HG03095 (cell line): ENCODE results near the gene PEX7.
A peak's percentile ranks its signal among the peaks of the same experiment; 100 is the strongest.
"Not testable (repeated sequence)": the region's sequence is repeated elsewhere in the genome, so short reads cannot be mapped to it uniquely, and the experiment has no call there.

Experiments used
- ATAC-seq: cut with Tn5 transposase; IDR thresholded peaks from one replicate; pipeline ENCODE4 v1.9.1; 2021; ENCODE audit warnings: moderate library complexity; ENCODE audit not compliant: unreplicated experiment

Gene PEX7

GRCh38 chr6:136790411-136791295, 31.7 kb upstream of the PEX7 start:
- no peak for ATAC-seq

- ATAC-seq: peak; percentile 40
These were observed 30.9 kb upstream of the PEX7 start for GRCh38 chr6:136791296-136792094.

DNA sequence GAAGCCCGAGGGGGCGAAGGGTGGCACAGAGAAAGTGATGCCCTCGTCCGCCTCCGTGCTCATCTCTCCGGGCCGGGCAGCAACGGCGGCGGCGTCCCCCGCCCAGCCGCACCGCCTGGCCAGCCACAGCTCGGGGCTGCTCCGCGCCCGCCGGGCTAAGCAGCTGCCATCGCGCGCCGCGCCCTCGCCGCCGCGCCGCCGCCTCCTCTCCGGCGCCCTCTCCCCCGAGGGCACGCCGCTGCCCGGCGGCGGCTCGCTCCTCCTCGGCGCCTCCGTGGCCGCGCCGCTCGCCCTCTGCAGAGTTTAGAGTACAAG, 30.3 kb upstream of the PEX7 start:
- ATAC-seq: no peak

DNA sequence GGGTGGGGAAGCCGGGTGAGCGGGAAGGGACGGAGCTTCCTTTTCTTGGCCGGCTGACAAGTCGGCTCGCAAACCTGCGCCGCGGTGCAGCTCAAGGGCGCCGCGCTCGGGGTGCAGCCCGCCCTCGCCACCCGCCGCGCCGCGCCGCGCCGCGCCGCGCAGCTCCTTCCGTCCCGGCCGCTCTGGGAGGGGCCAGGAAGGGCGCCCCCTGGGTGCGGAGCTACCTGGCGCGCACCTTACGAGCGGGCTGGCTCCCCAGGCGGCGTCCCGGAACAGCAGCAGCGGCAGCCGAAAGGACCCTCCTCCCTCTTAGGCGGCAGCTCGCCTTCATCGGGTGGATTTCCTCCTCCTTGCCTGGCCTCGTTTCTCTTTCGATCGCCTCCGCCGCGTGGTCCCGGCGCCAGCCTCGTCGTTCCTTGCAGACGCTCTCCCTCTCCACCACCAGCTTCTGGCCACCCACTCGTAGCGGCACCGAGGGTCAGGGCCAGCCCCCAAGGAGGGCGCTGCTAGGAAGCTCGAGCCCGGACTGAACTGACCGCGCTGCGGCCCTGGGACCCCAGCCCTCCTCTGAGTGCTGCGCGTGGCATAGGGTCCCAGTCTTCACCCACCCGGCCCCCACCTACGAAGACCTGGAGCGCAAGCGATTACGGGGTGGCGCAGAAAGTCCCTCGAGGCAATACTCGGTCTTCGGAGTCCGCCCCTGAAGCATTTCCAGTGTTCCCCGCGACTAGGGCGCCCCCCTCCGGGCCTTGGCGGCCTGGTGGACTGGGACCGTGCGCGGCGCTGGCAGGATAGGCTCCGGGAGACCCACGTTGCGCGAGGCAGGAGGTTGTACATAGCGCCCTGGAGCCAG, 29.8 kb upstream of the PEX7 start, which contains the start of gene MAP3K5:
Gene MAP3K5 (minus strand): TSS at position 68 of the 853 bp plus-strand sequence. CDS start 320 bp downstream, outside the sequence.
- peak; percentile 56 for ATAC-seq

- no peak for ATAC-seq
These were observed 29.0 kb upstream of the PEX7 start for GRCh38 chr6:136793363-136793762.

GRCh38 chr6:136795386-136795785, 27.0 kb upstream of the PEX7 start:
- ATAC-seq: no peak

GRCh38 chr6:136795996-136796395, 26.4 kb upstream of the PEX7 start:
- ATAC-seq: no peak

DNA sequence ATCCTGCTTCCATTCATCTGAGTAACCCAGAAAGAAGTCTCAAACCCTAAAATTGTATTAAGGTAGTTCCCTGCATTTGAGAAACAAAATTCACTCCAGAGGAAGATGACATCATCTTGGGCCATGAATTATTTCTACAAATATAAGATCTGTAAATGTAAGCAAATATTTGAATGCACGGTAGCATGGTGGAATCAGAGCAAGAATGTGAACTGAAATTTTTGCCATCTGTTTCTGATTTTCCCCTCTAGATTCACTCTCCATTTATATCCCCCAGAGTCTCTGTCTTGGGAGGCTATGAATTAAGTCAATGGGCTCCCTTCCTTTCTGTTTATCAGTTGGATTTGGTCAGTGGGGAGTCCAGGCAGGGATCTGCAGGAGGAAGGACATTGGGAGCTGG, 24.3 kb upstream of the PEX7 start:
- no peak for ATAC-seq

GRCh38 chr6:136801581-136801980, 20.8 kb upstream of the PEX7 start:
- no peak for ATAC-seq

- ATAC-seq: no peak
These were observed 18.8 kb upstream of the PEX7 start for GRCh38 chr6:136803608-136804007.

GRCh38 chr6:136809091-136809860, 13.1 kb upstream of the PEX7 start:
- ATAC-seq: no peak

- no peak for ATAC-seq
These were observed 11.1 kb upstream of the PEX7 start for GRCh38 chr6:136811272-136811671.

GRCh38 chr6:136812174-136812573, 10.2 kb upstream of the PEX7 start:
- no peak for ATAC-seq

GRCh38 chr6:136815608-136816007, 6.8 kb upstream of the PEX7 start:
- not testable (repeated sequence) for ATAC-seq

- no peak for ATAC-seq
These were observed 5.7 kb upstream of the PEX7 start for GRCh38 chr6:136816656-136817055.

GRCh38 chr6:136820561-136820960, 1.8 kb upstream of the PEX7 start:
- no peak for ATAC-seq

DNA sequence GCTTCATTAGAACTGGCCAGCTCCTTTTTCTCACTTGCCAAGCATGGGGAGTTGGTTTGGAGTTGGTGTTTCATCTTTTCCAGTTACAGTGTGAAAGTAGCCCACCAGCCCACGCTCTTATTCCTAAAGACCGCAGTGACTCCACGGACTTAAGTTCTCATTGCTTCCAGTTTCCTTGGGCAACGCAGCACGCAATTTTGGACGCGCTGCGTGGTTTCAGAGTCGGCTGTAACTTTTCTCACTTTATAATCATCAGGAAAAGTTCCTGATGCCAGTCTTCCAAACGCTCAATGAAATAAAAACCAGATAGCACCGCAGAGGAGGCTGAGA, 381 bp upstream of the PEX7 start:
- ATAC-seq: peak; percentile 2

DNA sequence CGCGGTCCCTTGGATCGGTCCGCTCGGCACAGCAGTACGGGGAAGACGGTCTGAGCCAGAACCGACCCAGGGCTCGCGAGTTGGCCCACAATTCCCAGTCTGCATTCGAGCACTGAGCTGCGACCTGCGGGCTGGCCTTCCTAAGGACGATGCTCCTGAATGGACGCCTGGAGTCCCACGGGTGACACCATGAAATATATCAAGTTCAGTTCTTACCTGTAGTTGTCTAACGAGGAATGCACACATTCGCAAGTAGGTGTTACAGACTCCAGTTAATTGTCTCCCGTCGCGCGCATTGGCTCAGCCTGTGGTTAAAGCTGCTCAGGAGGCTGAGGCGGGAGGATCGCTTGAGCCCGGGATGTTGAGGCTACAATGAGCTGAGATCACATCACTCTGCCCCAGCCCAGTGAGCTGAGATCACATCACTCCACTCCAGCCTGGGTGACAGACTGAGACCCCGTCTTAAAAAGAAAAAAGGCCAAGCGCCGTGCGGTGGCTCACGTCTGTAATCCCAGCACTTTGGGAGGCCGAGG, 802 bp downstream of the PEX7 start:
- ATAC-seq: no peak

GRCh38 chr6:136826216-136826615, 3.8 kb downstream of the PEX7 start:
- no peak for ATAC-seq

GRCh38 chr6:136831873-136832562, 9.6 kb downstream of the PEX7 start:
- ATAC-seq: no peak
